ENCODE results near the gene MT2A. TPM values are rescaled to one million over a fixed set of nuclear protein-coding genes. Genes with fewer than 3 reads are reported as not detected.
"Not testable (repeated sequence)": the region's sequence is repeated elsewhere in the genome, so short reads cannot be mapped to it uniquely, and the experiment has no call there.

Gene MT2A
- total RNA-seq, 3 donors from 2014 or later (not counting 1 experiment from before 2014, with no cell fraction given), result 33.0 to 81.5 (median 70.6) TPM

- Mint-ChIP-seq H3K4me1 (peaks cover 0 to 4% of the 10 kb centered on the region in 2 donors), H3K27me3 (ENCODE audit: low read depth in 2 of 2) (peaks cover 0 to 18% of the 10 kb centered on the region in 2 donors)
Measured at GRCh38 chr16:56577300-56577625, 31.1 kb upstream of the MT2A start.

GRCh38 chr16:56580391-56581048, 27.9 kb upstream of the MT2A start:
- peaks cover 0 to 4% of the 10 kb centered on the region in 2 donors for H3K4me1 Mint-ChIP-seq
- H3K36me3 ChIP-seq (ENCODE audit: control insufficient read depth, insufficient read depth, low read length), result no peaks in the 10 kb centered on the region
- no peak overlapping the region for H3K4me3 Mint-ChIP-seq
- H3K27ac Mint-ChIP-seq, result no peak overlapping the region
- no peak overlapping the region for H3K4me3 ChIP-seq (ENCODE audit: low read length)
- 90% methylated on average over 4 of the region's 6 CpGs for WGBS (ENCODE audit: insufficient coverage)
- DNase-seq, result no peak
- no peak overlapping the region for H3K27ac ChIP-seq (ENCODE audit: low read length)
- ATAC-seq, result no peak
- TF ChIP-seq CTCF (IDR thresholded peaks at IDR 0.05), result no peak
- peaks cover 0 to 23% of the 10 kb centered on the region in 2 donors for H3K27me3 Mint-ChIP-seq (ENCODE audit: low read depth in 2 of 2)
- H3K9me3 Mint-ChIP-seq, result no peaks in the 10 kb centered on the region
- no peaks in the 10 kb centered on the region for H3K9me3 ChIP-seq (ENCODE audit: control insufficient read depth, insufficient read depth, low read length)
- peaks cover 7% of the 10 kb centered on the region for H3K4me1 ChIP-seq (ENCODE audit: control insufficient read depth, insufficient read depth, low read length)
- intact Hi-C loops (cut with micrococcal nuclease), result no loop called here
- no peaks in the 10 kb centered on the region for H3K27me3 ChIP-seq (ENCODE audit: control insufficient read depth, insufficient read depth, low read length)
- no peaks in the 10 kb centered on the region for H3K36me3 Mint-ChIP-seq

More at GRCh38 chr16:56577300-56577625, 31.1 kb upstream of the MT2A start:
- H3K9me3 ChIP-seq (ENCODE audit: control insufficient read depth, insufficient read depth, low read length), result no peaks in the 10 kb centered on the region
- peak; percentile 26 for TF ChIP-seq CTCF (IDR thresholded peaks at IDR 0.05)
- H3K4me1 ChIP-seq (ENCODE audit: control insufficient read depth, insufficient read depth, low read length), result peaks cover 7% of the 10 kb centered on the region
- H3K36me3 ChIP-seq (ENCODE audit: control insufficient read depth, insufficient read depth, low read length), result no peaks in the 10 kb centered on the region
- DNase-seq (no peak), ATAC-seq (no peak)
- no peak overlapping the region for H3K4me3 ChIP-seq (ENCODE audit: low read length)
- Mint-ChIP-seq H3K36me3 (no peaks in the 10 kb centered on the region), H3K27ac (no peak overlapping the region), H3K4me3 (no peak overlapping the region), H3K9me3 (peaks cover 0 to 3% of the 10 kb centered on the region in 2 donors)
- WGBS (ENCODE audit: insufficient coverage), result 81% methylated on average over 4 of the region's 4 CpGs
- no peak overlapping the region for H3K27ac ChIP-seq (ENCODE audit: low read length)
- intact Hi-C loops (cut with micrococcal nuclease), result loop anchor here (1.0 kb wide), 2 partner anchors 23 to 125 kb away; no protein-coding TSS in a partner anchor
- H3K27me3 ChIP-seq (ENCODE audit: control insufficient read depth, insufficient read depth, low read length), result no peaks in the 10 kb centered on the region

- 100% methylated on average over 2 of the region's 2 CpGs for WGBS (ENCODE audit: insufficient coverage)
- H3K9me3 Mint-ChIP-seq; DNase-seq; H3K9me3 ChIP-seq (ENCODE audit: control insufficient read depth, insufficient read depth, low read length); H3K4me3 ChIP-seq (ENCODE audit: low read length); H3K36me3 Mint-ChIP-seq; H3K27ac ChIP-seq (ENCODE audit: low read length); H3K4me3 Mint-ChIP-seq; ATAC-seq; H3K4me1 ChIP-seq (ENCODE audit: control insufficient read depth, insufficient read depth, low read length); H3K27ac Mint-ChIP-seq; intact Hi-C loops (cut with micrococcal nuclease); H3K27me3 ChIP-seq (ENCODE audit: control insufficient read depth, insufficient read depth, low read length); H3K4me1 Mint-ChIP-seq; H3K36me3 ChIP-seq (ENCODE audit: control insufficient read depth, insufficient read depth, low read length): not testable (repeated sequence)
- peaks cover 13 to 29% of the 10 kb centered on the region in 2 donors for H3K27me3 Mint-ChIP-seq (ENCODE audit: low read depth in 2 of 2)
Measured at GRCh38 chr16:56582911-56583310, 25.5 kb upstream of the MT2A start.

- Mint-ChIP-seq H3K36me3 (no peaks in the 10 kb centered on the region), H3K4me1 (no peaks in the 10 kb centered on the region), H3K27ac (no peak overlapping the region), H3K27me3 (ENCODE audit: low read depth in 2 of 2) (peaks cover 20 to 32% of the 10 kb centered on the region in 2 donors), H3K9me3 (no peaks in the 10 kb centered on the region), H3K4me3 (no peak overlapping the region)
- no peak for TF ChIP-seq CTCF (IDR thresholded peaks at IDR 0.05)
- no peaks in the 10 kb centered on the region for H3K9me3 ChIP-seq (ENCODE audit: control insufficient read depth, insufficient read depth, low read length)
- intact Hi-C loops (cut with micrococcal nuclease), result no loop called here
- DNase-seq, result no peak
- ATAC-seq, result no peak
- no peak overlapping the region for H3K4me3 ChIP-seq (ENCODE audit: low read length)
- no peaks in the 10 kb centered on the region for H3K27me3 ChIP-seq (ENCODE audit: control insufficient read depth, insufficient read depth, low read length)
- H3K36me3 ChIP-seq (ENCODE audit: control insufficient read depth, insufficient read depth, low read length), result no peaks in the 10 kb centered on the region
- no peaks in the 10 kb centered on the region for H3K4me1 ChIP-seq (ENCODE audit: control insufficient read depth, insufficient read depth, low read length)
- 85% methylated on average over 11 of the region's 11 CpGs for WGBS (ENCODE audit: insufficient coverage)
- H3K27ac ChIP-seq (ENCODE audit: low read length), result no peak overlapping the region
Measured at GRCh38 chr16:56583351-56584168, 24.8 kb upstream of the MT2A start.

Measured in natural killer cell (primary cell).